GM15510 (cell line): ENCODE results near the gene IQCF5.

Source experiments
- POLR2A ChIP-seq: IDR thresholded peaks from 3 replicates; pipeline ENCODE4 v1.6.1; 2011; ENCODE audit warnings: borderline replicate concordance; ENCODE audit not compliant: insufficient read length; ENCODE audit errors: extremely low read depth

IQCF5 gene

GRCh38 chr3:51875501-51875900 is at the start of gene IQCF5:
IQCF5 (minus strand) TSS chr3:51875601; CDS start chr3:51875531, 70 bp downstream.
- TF ChIP-seq POLR2A: no peak

DNA sequence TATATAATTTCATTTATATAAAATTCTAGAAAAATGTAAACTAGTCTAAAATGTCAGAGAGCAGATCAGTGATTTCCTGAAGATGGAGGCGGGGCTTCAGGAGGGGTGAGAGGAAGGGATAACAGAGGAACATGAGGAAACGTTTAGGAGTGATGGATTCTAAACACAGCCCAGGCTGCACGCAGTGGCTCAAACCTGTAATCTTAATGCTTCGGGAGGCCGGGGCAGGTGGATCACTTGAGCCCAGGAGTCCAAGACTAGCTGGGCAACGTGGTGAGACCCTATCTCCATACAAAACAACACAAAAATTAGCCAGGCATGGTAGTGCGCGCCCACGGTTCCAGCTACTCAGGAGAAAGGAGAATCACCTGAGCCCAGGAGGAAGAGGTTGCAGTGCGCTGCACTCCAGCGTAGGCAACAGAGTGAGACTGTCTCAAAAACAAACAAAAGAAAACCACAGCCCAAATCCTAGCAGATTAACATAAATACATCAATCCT is 45.7 kb upstream of the IQCF5 start:
- TF ChIP-seq POLR2A: no peak

DNA sequence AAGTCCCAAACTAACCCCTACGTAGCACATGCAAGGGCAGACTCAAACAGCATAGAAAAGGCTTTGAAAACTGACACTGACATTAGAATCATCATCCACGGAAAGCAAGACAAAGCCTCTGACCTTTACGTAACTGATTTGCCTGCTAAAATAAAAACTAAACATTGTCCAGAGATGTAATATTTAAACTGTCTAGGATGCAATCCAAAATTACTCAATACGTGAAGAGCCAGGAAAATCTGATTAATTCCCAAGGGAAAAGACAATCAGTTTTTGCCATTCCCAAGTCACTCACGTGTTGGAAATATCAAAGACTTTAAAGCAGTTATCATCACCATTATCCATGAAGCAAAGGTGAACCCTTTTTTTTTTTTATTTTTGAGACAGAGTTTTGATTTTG is 41.0 kb upstream of the IQCF5 start:
- TF ChIP-seq POLR2A: no peak

- TF ChIP-seq POLR2A: no peak
Observed at GRCh38 chr3:51908026-51908425, 32.6 kb upstream of the IQCF5 start.

- no peak for TF ChIP-seq POLR2A
Observed at GRCh38 chr3:51904034-51904823, 28.8 kb upstream of the IQCF5 start.

- no peak for TF ChIP-seq POLR2A
Observed at GRCh38 chr3:51897391-51897790, 22.0 kb upstream of the IQCF5 start.

DNA sequence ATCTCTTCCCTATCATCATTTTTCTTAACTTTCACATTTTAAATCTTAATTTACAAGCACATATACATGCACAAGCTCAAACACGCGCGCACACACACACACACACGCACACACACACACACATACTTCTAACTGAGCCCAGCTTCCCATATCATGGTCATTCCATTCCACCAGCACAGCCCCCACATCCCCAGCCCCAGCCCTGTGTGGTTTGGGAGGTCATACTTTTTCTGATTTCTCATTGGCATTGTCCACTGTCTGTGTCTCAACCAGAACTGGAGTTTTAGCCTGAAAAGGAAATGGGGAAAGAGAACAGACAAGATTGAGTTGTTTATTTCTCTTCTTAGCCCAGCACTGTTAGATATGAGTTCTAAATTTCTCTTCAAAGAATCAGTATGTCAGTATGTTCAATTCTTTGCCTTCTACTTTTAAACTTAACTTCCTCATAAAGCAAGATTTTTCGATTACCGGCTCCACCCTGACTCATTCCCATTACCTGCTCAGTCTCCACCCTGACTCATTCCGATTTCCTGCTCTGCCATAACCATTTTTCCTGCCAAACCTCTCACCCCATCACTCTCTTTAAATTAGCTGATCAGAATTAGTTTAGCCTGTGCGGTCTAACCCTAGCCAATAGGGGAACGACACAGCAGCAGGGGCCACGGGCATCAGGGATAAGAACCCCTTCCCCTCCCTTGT is 21.4 kb upstream of the IQCF5 start:
- TF ChIP-seq POLR2A: no peak

- TF ChIP-seq POLR2A: no peak
Observed at GRCh38 chr3:51894939-51895338, 19.5 kb upstream of the IQCF5 start.

DNA sequence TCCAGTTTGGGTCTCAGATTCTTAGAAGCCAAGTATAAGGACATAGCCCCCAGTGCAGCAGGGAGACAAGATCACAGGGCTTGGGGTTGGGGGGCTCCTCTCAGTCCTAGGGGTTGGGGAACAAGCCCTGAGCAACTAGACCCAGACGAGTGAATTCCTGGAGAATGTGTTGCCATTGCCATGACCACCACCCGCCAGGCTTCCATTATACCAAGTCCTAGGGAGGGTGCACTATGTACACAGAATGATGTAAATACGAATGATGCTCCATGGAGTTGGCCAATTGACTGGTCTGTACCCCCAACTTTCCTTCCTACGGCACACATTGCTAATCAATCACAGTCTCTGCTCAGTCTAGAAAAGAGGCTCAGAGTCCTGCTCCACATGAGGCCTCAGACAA is 19.0 kb upstream of the IQCF5 start:
- no peak for TF ChIP-seq POLR2A

DNA sequence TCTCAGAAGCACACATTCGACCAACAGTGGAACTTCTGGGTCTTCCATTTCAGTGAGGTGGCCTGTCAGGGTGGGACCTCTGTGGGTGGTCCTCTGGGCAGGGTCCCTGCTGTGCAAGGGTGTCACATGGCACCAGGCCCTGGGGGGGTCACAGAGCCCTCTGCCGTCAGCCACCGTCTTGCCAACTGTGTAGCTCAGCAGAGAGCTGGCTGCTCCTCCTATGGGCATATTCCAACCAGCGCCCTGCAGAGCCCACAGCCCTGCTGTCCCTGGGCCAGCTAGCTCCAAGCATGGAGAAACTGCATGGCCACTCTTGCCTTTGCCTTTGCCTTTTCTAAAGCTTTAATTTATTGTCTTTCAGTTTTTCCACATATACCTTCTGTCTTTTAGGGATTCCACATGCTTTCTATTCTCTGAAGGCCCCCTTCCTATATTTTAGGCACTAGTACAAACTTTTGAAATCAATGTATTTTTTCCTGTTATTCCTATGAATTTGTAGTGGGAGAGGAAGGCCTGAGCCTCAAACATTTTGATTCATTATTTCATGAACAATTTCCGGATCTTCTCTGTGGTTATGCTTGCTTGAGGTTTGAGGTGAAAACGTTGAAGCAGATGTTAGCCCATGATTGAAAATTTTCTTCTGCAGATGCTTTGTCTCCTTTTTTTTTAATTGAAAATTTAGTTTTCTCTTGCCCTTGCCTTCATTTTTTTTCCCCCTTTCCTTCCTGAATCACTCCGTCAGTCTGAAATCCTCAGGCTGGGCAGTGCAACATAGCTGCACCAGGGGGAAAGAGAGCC is 16.0 kb upstream of the IQCF5 start:
- TF ChIP-seq POLR2A: no peak

- TF ChIP-seq POLR2A: no peak
Observed at GRCh38 chr3:51888463-51889105, 13.2 kb upstream of the IQCF5 start.

GRCh38 chr3:51887620-51888019 is 12.2 kb upstream of the IQCF5 start:
- TF ChIP-seq POLR2A: no peak

GRCh38 chr3:51886447-51886846 is 11.0 kb upstream of the IQCF5 start:
- no peak for TF ChIP-seq POLR2A

DNA sequence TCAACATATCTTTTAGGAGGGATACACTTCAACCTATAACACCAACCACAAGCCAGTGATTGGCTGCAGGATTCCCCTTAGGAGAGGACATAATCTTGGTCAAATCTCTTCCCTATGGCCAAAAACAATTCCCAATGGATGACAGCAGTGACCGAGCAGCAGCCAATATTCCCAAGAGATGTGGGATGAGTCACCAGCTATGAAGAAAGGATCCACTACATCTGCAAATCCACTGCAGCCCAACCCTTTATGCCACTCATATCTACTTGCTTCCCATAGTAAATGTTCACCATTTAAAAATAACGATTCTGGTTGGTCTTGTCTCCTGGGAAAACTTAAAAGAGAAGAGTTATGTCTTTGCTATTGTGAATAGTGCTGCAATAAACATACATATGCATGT is 4.5 kb upstream of the IQCF5 start:
- no peak for TF ChIP-seq POLR2A

- no peak for TF ChIP-seq POLR2A
Observed at GRCh38 chr3:51876186-51876585, 785 bp upstream of the IQCF5 start.

DNA sequence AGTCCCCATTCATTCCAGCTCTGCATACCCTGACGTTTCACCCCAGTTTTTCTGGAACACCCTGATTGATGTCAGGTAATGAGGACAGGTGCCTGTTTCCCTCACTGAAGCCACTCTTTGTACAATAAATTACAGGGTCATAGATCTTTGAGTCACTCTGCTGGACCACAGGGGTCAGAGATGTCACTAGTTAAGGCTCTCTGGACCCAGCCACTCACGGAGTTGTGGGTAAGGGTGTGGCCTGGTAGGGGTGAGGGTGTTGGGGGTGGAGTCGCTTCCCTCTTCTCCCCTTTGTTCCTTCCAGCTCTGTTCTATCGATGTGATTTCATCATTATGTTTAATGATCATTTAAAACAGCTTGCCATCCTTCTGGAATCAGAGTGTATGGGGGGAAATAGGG is 512 bp downstream of the IQCF5 start:
- TF ChIP-seq POLR2A: no peak

DNA sequence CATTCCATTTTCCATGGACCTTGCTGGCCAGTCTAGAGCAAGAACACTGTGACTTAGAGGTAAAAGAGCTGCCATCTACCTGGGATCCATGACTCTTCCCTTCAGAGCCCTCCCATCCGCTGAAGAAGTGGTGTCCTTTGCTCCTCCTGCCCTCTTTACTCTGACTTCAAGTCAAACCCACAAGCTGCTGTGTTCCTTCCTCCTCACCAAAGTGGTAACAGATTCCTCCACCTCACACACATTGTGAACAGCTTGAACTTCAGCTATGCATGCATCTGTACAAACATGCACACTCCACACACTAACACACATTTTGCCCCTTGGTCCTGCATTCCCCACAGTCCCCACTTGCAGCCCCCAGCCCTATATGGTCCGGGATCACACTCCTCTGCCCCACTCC is 990 bp downstream of the IQCF5 start:
- no peak for TF ChIP-seq POLR2A
